ENCODE results near the gene ST8SIA1.

The ST8SIA1 gene

GRCh38 chr12:22329621-22330020, 4.9 kb downstream of the ST8SIA1 start:
- peak; percentile 12 for DNase-seq

- DNase-seq, result no peak
Observed at GRCh38 chr12:22325218-22325617, 9.3 kb downstream of the ST8SIA1 start.

GRCh38 chr12:22322091-22322490, 12.4 kb downstream of the ST8SIA1 start:
- DNase-seq, result no peak

GRCh38 chr12:22321638-22322037, 12.9 kb downstream of the ST8SIA1 start:
- peak; percentile 36 for DNase-seq

GRCh38 chr12:22321018-22321605, 13.4 kb downstream of the ST8SIA1 start:
- no peak for DNase-seq

GRCh38 chr12:22318108-22318737, 16.3 kb downstream of the ST8SIA1 start:
- no peak for DNase-seq

- DNase-seq, result no peak
Observed at GRCh38 chr12:22313963-22314330, 20.6 kb downstream of the ST8SIA1 start.

GRCh38 chr12:22313286-22313962, 21.1 kb downstream of the ST8SIA1 start:
- no peak for DNase-seq

GRCh38 chr12:22312336-22312735, 22.2 kb downstream of the ST8SIA1 start:
- no peak for DNase-seq

GRCh38 chr12:22310709-22311108, 23.8 kb downstream of the ST8SIA1 start:
- no peak for DNase-seq

GRCh38 chr12:22310275-22310674, 24.2 kb downstream of the ST8SIA1 start:
- no peak for DNase-seq

GRCh38 chr12:22307811-22308210, 26.7 kb downstream of the ST8SIA1 start:
- DNase-seq, result no peak

- no peak for DNase-seq
Observed at GRCh38 chr12:22306311-22306710, 28.2 kb downstream of the ST8SIA1 start.

GRCh38 chr12:22304341-22304740, 30.2 kb downstream of the ST8SIA1 start:
- DNase-seq, result no peak

- DNase-seq, result no peak
Observed at GRCh38 chr12:22299294-22299912, 35.1 kb downstream of the ST8SIA1 start.

- no peak for DNase-seq
Observed at GRCh38 chr12:22289250-22289649, 45.3 kb downstream of the ST8SIA1 start.

- DNase-seq, result peak; percentile 18
Observed at GRCh38 chr12:22287776-22288621, 46.5 kb downstream of the ST8SIA1 start.

GRCh38 chr12:22287101-22287500, 47.4 kb downstream of the ST8SIA1 start:
- no peak for DNase-seq

- no peak for DNase-seq
Observed at GRCh38 chr12:22286569-22286968, 47.9 kb downstream of the ST8SIA1 start.

GRCh38 chr12:22285846-22286245, 48.7 kb downstream of the ST8SIA1 start:
- DNase-seq, result no peak

GRCh38 chr12:22284871-22285270, 49.6 kb downstream of the ST8SIA1 start:
- DNase-seq, result no peak

- DNase-seq, result no peak
Observed at GRCh38 chr12:22283508-22283907, 51.0 kb downstream of the ST8SIA1 start.

- no peak for DNase-seq
Observed at GRCh38 chr12:22283006-22283506, 51.5 kb downstream of the ST8SIA1 start.

Measured in CD4-positive, alpha-beta T cell treated with Interleukin-12 subunit alpha and Interleukin-12 subunit beta, for 1 hour (primary cell).